MM.1S (cell line): Measurements from ENCODE around the gene AHCTF1.

Source experiments
- DNase-seq: peaks from one replicate; pipeline ENCODE4 v3.0.0-alpha.2; 2015
- H2AFZ ChIP-seq: fragments of 300-600 bp; sonication (generic); 2 replicates; pipeline ENCODE4 v1.6.0; 2016; ENCODE audit warnings: antibody characterized with exemption, low read length
- H3F3A ChIP-seq: fragments of 300-600 bp; sonication (generic); 2 replicates; pipeline ENCODE4 v1.6.1; 2016; ENCODE audit warnings: mild to moderate bottlenecking, antibody characterized with exemption, low read length, moderate library complexity, mixed read lengths; ENCODE audit not compliant: insufficient read depth
- H3K27ac ChIP-seq: fragments of 300-600 bp; sonication (generic); 2 replicates; pipeline ENCODE4 v1.5.1; 2016; ENCODE audit warnings: mild to moderate bottlenecking, low read length
- H3K27me3 ChIP-seq: fragments of 300-600 bp; sonication (generic); replicated peaks from 2 replicates; pipeline ENCODE4 v1.6.0; 2016; ENCODE audit warnings: low read length; ENCODE audit not compliant: insufficient read depth
- H3K36me3 ChIP-seq: fragments of 300-600 bp; sonication (generic); replicated peaks from 2 replicates; pipeline ENCODE4 v1.6.1; 2016; ENCODE audit warnings: mild to moderate bottlenecking, low read length, mixed read lengths; ENCODE audit not compliant: insufficient read depth
- H3K4me1 ChIP-seq: fragments of 300-600 bp; sonication (generic); 2 replicates; pipeline ENCODE4 v1.6.1; 2016; ENCODE audit warnings: low read length, mixed read lengths
- H3K4me2 ChIP-seq: fragments of 300-600 bp; sonication (generic); 2 replicates; pipeline ENCODE4 v1.6.0; 2016; ENCODE audit warnings: low read depth, low read length
- H3K4me3 ChIP-seq: fragments of 300-600 bp; sonication (generic); 2 replicates; pipeline ENCODE4 v1.5.1; 2016; ENCODE audit warnings: low read length, mixed read lengths
- H3K79me2 ChIP-seq: fragments of 300-600 bp; sonication (generic); 2 replicates; pipeline ENCODE4 v1.6.1; 2016; ENCODE audit warnings: mixed run types, low read length, mixed read lengths
- H3K9ac ChIP-seq: fragments of 300-600 bp; sonication (generic); 2 replicates; pipeline ENCODE4 v1.6.1; 2016; ENCODE audit warnings: low read length, mixed read lengths
- H3K9me2 ChIP-seq: fragments of 300-600 bp; sonication (generic); replicated peaks from 2 replicates; pipeline ENCODE4 v1.6.1; 2016; ENCODE audit warnings: mild to moderate bottlenecking, low read length, mixed read lengths; ENCODE audit not compliant: insufficient read depth
- H3K9me3 ChIP-seq: fragments of 300-600 bp; sonication (generic); replicated peaks from 2 replicates; pipeline ENCODE4 v1.6.1; 2016; ENCODE audit warnings: mild to moderate bottlenecking, low read length, mixed read lengths; ENCODE audit not compliant: insufficient read depth
- H4K20me1 ChIP-seq: fragments of 300-600 bp; sonication (generic); 2 replicates; pipeline ENCODE4 v1.6.1; 2016; ENCODE audit warnings: mild to moderate bottlenecking, low read length, moderate library complexity, mixed read lengths; ENCODE audit not compliant: insufficient read depth
- EZH2 ChIP-seq: fragments of 300-600 bp; sonication (generic); optimal IDR thresholded peaks from 2 replicates; pipeline ENCODE3; 2017; ENCODE audit warnings: low read depth, mild to moderate bottlenecking, antibody characterized with exemption, low read length, mixed read lengths
- EZH2phosphoT487 ChIP-seq: fragments of 300-600 bp; sonication (generic); IDR thresholded peaks from 2 replicates; pipeline ENCODE4 v1.6.1; 2018; ENCODE audit warnings: antibody characterized with exemption, low read length
- TF ChIP-seq, protein P1 (sequence below): fragments of 300-600 bp; sonication (generic); IDR thresholded peaks from 2 replicates; pipeline ENCODE4 v1.5.1; 2016; ENCODE audit warnings: antibody characterized with exemption, low read length, mixed read lengths

Gene AHCTF1

DNA sequence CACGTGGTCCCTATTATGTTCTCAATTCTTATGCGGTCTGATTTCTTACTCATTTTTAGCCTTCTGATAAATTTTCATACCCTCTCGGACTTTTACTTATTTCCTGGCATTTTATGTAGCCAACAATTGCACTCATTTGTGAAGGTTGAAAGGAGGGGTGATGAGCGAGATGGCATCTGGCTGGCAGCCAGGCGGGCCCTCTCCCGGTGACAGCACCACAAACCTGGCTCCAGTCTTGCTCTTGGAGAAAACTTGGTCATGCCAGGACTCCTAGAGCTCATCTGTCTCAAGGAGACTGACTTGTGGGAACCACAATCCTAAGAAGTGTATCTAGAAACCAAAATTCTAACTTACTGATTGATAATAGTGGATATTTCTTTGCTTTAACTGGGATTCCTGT, 14.6 kb upstream of the AHCTF1 start:
- H3K4me1 ChIP-seq: no peaks in the 10 kb centered on the region
- H3K4me2 ChIP-seq: no peak overlapping the region
- no peaks in the 10 kb centered on the region for H3K27me3 ChIP-seq
- no peak overlapping the region for H3K4me3 ChIP-seq
- no peaks in the 10 kb centered on the region for H3F3A ChIP-seq
- H3K27ac ChIP-seq: no peak overlapping the region
- no peaks in the 10 kb centered on the region for H3K36me3 ChIP-seq
- H3K9ac ChIP-seq: no peak overlapping the region
- no peak for DNase-seq
- H2AFZ ChIP-seq: no peak overlapping the region
- H3K79me2 ChIP-seq: no peaks in the 10 kb centered on the region
- TF ChIP-seq, protein P1, sequence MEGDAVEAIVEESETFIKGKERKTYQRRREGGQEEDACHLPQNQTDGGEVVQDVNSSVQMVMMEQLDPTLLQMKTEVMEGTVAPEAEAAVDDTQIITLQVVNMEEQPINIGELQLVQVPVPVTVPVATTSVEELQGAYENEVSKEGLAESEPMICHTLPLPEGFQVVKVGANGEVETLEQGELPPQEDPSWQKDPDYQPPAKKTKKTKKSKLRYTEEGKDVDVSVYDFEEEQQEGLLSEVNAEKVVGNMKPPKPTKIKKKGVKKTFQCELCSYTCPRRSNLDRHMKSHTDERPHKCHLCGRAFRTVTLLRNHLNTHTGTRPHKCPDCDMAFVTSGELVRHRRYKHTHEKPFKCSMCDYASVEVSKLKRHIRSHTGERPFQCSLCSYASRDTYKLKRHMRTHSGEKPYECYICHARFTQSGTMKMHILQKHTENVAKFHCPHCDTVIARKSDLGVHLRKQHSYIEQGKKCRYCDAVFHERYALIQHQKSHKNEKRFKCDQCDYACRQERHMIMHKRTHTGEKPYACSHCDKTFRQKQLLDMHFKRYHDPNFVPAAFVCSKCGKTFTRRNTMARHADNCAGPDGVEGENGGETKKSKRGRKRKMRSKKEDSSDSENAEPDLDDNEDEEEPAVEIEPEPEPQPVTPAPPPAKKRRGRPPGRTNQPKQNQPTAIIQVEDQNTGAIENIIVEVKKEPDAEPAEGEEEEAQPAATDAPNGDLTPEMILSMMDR: no peak
- TF ChIP-seq EZH2: no peak
- TF ChIP-seq EZH2phosphoT487: no peak
- H3K9me3 ChIP-seq: no peaks in the 10 kb centered on the region
- no peaks in the 10 kb centered on the region for H4K20me1 ChIP-seq
- no peaks in the 10 kb centered on the region for H3K9me2 ChIP-seq

DNA sequence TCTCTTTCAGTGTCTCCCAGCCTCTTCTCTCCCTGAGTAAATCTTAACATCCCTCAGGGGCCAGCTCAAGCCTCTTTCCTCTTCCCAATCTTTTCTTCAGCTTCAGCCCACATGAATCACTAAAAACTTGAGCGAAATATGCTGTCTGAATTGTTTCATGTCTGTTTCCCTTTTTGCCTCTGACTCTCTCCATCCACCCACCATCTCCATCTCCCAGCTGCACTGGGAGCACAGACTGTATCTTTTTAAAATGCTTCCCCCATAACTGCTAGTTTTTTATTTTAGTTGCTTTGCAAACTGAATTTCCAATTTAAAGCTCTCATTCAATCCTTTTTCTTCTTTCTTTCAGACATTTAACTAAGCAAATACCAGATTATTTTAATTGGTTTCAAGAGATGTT, 3.0 kb upstream of the AHCTF1 start:
- no peaks in the 10 kb centered on the region for H3K9me3 ChIP-seq
- no peak overlapping the region for H3K9ac ChIP-seq
- peaks cover 12% of the 10 kb centered on the region for H3F3A ChIP-seq
- H3K4me1 ChIP-seq: no peaks in the 10 kb centered on the region
- peaks cover 14% of the 10 kb centered on the region for H3K79me2 ChIP-seq
- H3K27me3 ChIP-seq: no peaks in the 10 kb centered on the region
- no peak overlapping the region for H3K4me2 ChIP-seq
- H2AFZ ChIP-seq: no peak overlapping the region
- TF ChIP-seq EZH2: no peak
- TF ChIP-seq, protein P1: no peak
- TF ChIP-seq EZH2phosphoT487: no peak
- H3K36me3 ChIP-seq: no peaks in the 10 kb centered on the region
- DNase-seq: no peak
- no peak overlapping the region for H3K27ac ChIP-seq
- H4K20me1 ChIP-seq: no peaks in the 10 kb centered on the region
- H3K9me2 ChIP-seq: no peaks in the 10 kb centered on the region
- no peak overlapping the region for H3K4me3 ChIP-seq

DNA sequence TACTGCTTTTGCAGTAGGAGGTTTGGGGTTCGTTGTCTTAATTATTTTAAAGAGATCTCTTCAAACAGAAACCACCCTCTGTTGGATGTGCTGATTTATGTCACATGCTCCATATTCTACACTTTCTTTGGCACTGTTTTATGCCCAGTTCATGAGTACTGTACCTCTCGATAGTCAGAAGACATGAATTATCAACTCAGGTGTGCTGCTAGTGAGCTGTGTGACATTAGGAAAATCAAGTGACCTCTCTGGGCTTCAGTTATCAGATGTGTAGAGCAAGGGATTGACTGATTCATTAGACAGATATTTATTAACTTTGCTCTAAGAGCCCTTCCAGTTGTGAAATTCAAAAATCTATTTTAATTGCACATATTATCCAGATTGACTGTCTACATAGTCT, 2.1 kb upstream of the AHCTF1 start:
- Histone ChIP-seq H2AFZ (no peak overlapping the region), H3K9me3 (no peaks in the 10 kb centered on the region), H3K9ac (no peak overlapping the region), H3K27me3 (no peaks in the 10 kb centered on the region), H4K20me1 (no peaks in the 10 kb centered on the region), H3K79me2 (peaks cover 23% of the 10 kb centered on the region), H3K4me3 (no peak overlapping the region), H3F3A (peaks cover 12% of the 10 kb centered on the region), H3K27ac (no peak overlapping the region), H3K36me3 (no peaks in the 10 kb centered on the region; the same call in 1 of the 2 replicates), H3K4me1 (no peaks in the 10 kb centered on the region), H3K4me2 (no peak overlapping the region), H3K9me2 (no peaks in the 10 kb centered on the region)
- TF ChIP-seq, protein P1: no peak
- no peak for TF ChIP-seq EZH2phosphoT487
- TF ChIP-seq EZH2: no peak
- no peak for DNase-seq
